ENCODE results near the gene RAD1.

Gene RAD1

DNA sequence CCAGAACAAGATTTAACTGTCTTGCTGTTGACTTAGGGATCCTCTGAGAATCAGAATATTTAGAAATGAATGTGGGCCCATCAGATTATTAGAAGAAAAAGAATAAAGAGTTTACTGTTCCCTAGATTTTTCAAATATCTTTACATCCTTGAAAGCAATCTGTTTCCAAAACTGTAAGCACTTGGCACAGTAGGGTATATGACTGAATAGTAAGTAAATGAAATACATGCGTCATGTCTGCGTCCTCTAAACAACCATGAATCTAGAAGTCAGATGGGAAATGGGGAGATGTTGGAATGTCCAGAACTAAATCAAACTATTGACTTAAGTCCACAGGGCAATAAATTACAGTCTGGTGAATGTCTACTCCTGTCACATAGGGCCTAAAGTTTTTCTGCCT is 50.2 kb downstream of the RAD1 start:
- DNase-seq (ENCODE audit: low read depth) = no peak

DNA sequence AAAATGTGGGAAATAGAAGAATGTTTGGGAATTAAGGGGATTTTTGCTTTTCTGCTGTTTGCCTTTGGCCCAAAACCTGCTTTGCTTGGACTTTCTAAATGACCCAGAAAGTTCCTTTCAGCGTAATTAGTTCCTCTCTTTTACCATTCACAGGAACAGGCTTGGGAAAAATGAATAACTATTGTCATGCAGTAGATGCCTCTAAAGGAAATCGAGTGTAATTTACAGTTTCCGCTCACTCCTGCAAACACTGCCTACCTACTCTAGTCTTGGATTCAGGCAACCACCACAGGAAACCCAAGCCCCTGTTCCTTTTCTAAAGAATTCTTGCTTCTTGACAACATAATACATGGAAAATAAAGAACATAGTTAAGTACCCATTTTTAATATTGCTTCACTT is 51.4 kb downstream of the RAD1 start:
- DNase-seq (ENCODE audit: low read depth) = no peak

DNA sequence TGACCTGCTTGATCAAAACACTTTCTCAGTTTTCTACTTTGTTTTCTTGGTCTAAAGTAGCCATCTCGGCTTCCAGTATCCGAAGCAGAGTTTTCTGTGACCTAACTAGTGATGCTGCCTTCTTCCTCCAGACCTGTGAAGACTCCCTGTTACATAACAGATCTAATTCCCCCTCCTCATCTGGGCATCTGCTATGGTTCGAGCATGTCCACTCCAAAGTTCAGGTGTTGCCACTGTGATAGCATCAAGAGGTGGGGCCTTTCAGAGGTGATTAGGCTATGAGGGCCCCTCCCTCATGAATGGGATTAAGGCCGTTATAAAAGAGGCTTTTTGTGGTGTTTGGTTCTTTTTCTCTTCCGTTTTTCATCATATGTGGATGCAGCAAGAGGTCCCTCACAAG is 56.1 kb downstream of the RAD1 start:
- no peak for DNase-seq (ENCODE audit: low read depth)

GRCh38 chr5:34858790-34859189 is 56.5 kb downstream of the RAD1 start:
- DNase-seq (ENCODE audit: low read depth) = no peak

DNA sequence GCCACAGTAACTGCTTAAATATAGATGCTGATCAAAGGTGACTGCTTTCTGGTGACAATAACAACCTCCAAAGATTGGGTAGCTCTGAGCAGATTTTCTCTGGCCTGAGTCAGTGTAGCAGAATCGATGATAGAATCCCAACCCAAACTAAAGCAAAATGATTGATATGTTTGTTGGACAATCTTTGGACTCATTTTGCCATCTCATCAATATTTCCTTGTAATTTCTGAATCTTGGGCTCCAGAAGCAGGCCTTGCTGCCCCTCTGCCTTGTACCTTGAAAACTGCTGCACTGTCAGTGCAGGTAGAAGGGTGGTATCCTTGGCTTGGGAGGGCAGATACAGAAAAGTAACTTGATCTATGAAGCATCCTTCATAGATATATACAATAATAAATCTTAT is 57.4 kb downstream of the RAD1 start:
- DNase-seq (ENCODE audit: low read depth) = no peak

DNA sequence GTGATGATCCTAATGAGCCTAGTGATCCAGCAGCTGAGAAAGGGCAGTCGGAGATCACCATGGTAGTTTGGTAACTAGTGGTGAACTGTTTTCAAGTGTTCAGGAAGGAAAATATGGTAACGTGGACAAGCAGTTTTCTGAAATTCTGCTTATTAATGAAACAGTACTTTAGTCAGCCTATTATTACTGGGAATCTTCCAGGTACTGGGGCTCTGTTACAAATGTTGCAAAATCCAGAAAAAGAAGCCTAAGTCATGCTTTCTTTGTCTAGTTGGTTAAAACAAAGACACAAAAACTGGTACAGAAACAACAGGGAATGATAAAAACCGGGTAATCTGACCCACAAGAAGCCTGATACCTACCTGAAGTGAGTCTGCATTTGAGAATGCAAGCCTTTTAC is 58.1 kb downstream of the RAD1 start:
- DNase-seq (ENCODE audit: low read depth) = no peak
